GM23338 (cell line): Measurements from ENCODE around the gene SSNA1. TPM values are rescaled to one million over a fixed set of nuclear protein-coding genes. Genes with fewer than 3 reads are reported as not detected.

Experiments used
- ATAC-seq: fragments of 200-7000 bp; cut with Tn5 transposase; 3 replicates; pipeline ENCODE4 v1.9.1; 2020
- DNase-seq: peaks from one replicate; pipeline ENCODE4 v3.0.0-alpha.2; 2015; ENCODE audit warnings: low spot score
- H2AFZ ChIP-seq: fragments of 200-600 bp; sonication (generic); 2 replicates; pipeline ENCODE4 v1.8.0; 2016; ENCODE audit warnings: antibody characterized with exemption, mild to moderate bottlenecking, moderate library complexity
- H3F3A ChIP-seq: fragments of 200-600 bp; sonication (generic); replicated peaks from 2 replicates; pipeline ENCODE4 v1.8.0; 2017; ENCODE audit warnings: antibody characterized with exemption, mixed run types, low read depth
- H3K27ac ChIP-seq: fragments of 200-600 bp; sonication (generic); 2 replicates; pipeline ENCODE4 v1.6.1; 2016; ENCODE audit warnings: low read depth
- H3K27me3 ChIP-seq: fragments of 200-600 bp; sonication (generic); 2 replicates; pipeline ENCODE4 v1.8.0; 2016; ENCODE audit warnings: mild to moderate bottlenecking, mixed run types, moderate library complexity; ENCODE audit not compliant: insufficient read depth
- H3K36me3 ChIP-seq: fragments of 200-600 bp; sonication (generic); 2 replicates; pipeline ENCODE4 v1.8.0; 2016; ENCODE audit warnings: mild to moderate bottlenecking; ENCODE audit not compliant: insufficient read depth
- H3K4me1 ChIP-seq: fragments of 200-600 bp; sonication (generic); 2 replicates; pipeline ENCODE4 v1.8.0; 2016; ENCODE audit warnings: mild to moderate bottlenecking, moderate library complexity; ENCODE audit not compliant: insufficient read depth
- H3K4me2 ChIP-seq: fragments of 200-600 bp; sonication (generic); 2 replicates; pipeline ENCODE4 v1.7.1; 2017; ENCODE audit warnings: mixed run types
- H3K4me3 ChIP-seq: fragments of 200-600 bp; sonication (generic); 2 replicates; pipeline ENCODE4 v1.6.1; 2016; ENCODE audit warnings: mixed run types
- H3K79me2 ChIP-seq: fragments of 200-600 bp; sonication (generic); replicated peaks from 2 replicates; pipeline ENCODE4 v1.8.0; 2017; ENCODE audit warnings: mild to moderate bottlenecking; ENCODE audit not compliant: insufficient read depth
- H3K9me2 ChIP-seq: fragments of 200-600 bp; sonication (generic); 2 replicates; pipeline ENCODE4 v1.8.0; 2017; ENCODE audit not compliant: insufficient read depth
- H4K20me1 ChIP-seq: fragments of 200-600 bp; sonication (generic); replicated peaks from 2 replicates; pipeline ENCODE4 v1.8.0; 2017; ENCODE audit warnings: mild to moderate bottlenecking; ENCODE audit not compliant: insufficient read depth
- H3K27ac Mint-ChIP-seq: 2 replicates; pipeline ENCODE4 v1.8.0; 2020; ENCODE audit warnings: inconsistent platforms, mild to moderate bottlenecking, moderate library complexity, mixed read lengths
- H3K27me3 Mint-ChIP-seq: 3 replicates; pipeline ENCODE4 v1.8.0; 2022; ENCODE audit warnings: low read depth, mild to moderate bottlenecking, moderate library complexity, mixed read lengths, inconsistent platforms; ENCODE audit not compliant: insufficient read depth, poor library complexity
- H3K36me3 Mint-ChIP-seq: 3 replicates; pipeline ENCODE4 v1.8.0; 2021; ENCODE audit warnings: low read depth, mild to moderate bottlenecking, inconsistent platforms, moderate library complexity, mixed read lengths
- H3K4me1 Mint-ChIP-seq: 3 replicates; pipeline ENCODE4 v1.8.0; 2020; ENCODE audit warnings: mild to moderate bottlenecking, inconsistent platforms, mixed read lengths
- H3K4me3 Mint-ChIP-seq: 3 replicates; pipeline ENCODE4 v1.8.0; 2021; ENCODE audit warnings: moderate library complexity, mild to moderate bottlenecking, inconsistent platforms, mixed read lengths
- H3K9me3 Mint-ChIP-seq: 3 replicates; pipeline ENCODE4 v1.8.0; 2020; ENCODE audit warnings: moderate library complexity, mild to moderate bottlenecking, inconsistent platforms, mixed read lengths
- EZH2 ChIP-seq: fragments of 200-600 bp; sonication (generic); IDR thresholded peaks from one replicate; pipeline ENCODE4 v1.8.0; 2017; ENCODE audit warnings: antibody characterized with exemption, mild to moderate bottlenecking, low read depth; ENCODE audit not compliant: unreplicated experiment
- POLR2AphosphoS5 ChIP-seq: IDR thresholded peaks from 2 replicates; pipeline ENCODE4 v1.6.1; 2016; ENCODE audit warnings: antibody characterized with exemption, low read depth
- ZNF331 ChIP-seq: fragments of 250-450 bp; sonication (Bioruptor Pico); IDR thresholded peaks from 2 replicates; pipeline ENCODE4 v1.5.0; 2020; ENCODE audit warnings: low read depth, mild to moderate bottlenecking, moderate library complexity
- polyA plus RNA-seq: library from polyadenylated mRNA; unstranded; fragments of >200 nt; fragmentation: Nextera tagmentation; extraction: Ambion mirVana; gene quantifications from 2 replicates; pipeline ENCODE4 v1.2.1, GENCODE V29; 2016
- total RNA-seq: library from RNA; depleted of rRNA; stranded (reverse); fragments of >200 nt; shearing (Covaris generic); gene quantifications from 2 replicates; pipeline ENCODE4 v1.2.3, GENCODE V29; 2014
- TF ChIP-seq, protein P1 (sequence below): fragments of 250-450 bp; sonication (Bioruptor Pico); IDR thresholded peaks from 2 replicates; pipeline ENCODE4 v1.5.0; 2020; ENCODE audit warnings: mild to moderate bottlenecking, moderate library complexity
- TF ChIP-seq, protein P2 (sequence below): IDR thresholded peaks from one replicate; pipeline ENCODE4 v1.6.1; 2018; ENCODE audit warnings: antibody characterized with exemption; ENCODE audit not compliant: unreplicated experiment
- TF ChIP-seq, protein P3 (sequence below): IDR thresholded peaks from 2 replicates; pipeline ENCODE4 v1.6.1; 2016; ENCODE audit warnings: antibody characterized with exemption

SSNA1 gene
- total and polyA plus RNA-seq, 2 experiments from 2014 or later = 132 to 154 TPM

DNA sequence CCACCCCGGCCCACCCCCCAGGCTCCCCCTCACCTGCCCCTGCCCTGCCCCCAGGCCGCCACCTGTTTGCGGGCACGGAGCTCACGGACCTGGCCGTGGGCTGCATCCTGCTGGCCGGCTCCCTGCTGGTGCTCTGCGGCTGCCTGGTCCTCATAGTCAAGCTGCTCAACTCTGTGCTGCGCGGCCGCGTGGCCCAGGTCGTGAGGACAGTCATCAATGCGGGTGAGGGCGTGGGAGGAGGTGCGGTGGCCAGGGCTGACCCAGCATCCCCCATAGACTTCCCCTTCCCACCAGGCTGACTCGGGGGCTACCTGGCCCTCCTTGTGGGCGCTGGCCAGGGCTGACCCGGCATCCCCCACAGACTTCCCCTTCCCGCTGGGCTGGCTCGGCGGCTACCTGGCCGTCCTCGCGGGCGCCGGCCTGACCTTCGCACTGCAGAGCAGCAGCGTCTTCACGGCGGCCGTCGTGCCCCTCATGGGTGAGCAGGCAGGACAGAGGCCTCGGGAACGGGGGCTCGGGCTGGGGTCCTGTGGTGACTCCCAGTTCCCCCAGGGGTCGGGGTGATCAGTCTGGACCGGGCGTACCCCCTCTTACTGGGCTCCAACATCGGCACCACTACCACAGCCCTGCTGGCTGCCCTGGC is 45.7 kb downstream of the SSNA1 start (continued):
- TF ChIP-seq, protein P1, sequence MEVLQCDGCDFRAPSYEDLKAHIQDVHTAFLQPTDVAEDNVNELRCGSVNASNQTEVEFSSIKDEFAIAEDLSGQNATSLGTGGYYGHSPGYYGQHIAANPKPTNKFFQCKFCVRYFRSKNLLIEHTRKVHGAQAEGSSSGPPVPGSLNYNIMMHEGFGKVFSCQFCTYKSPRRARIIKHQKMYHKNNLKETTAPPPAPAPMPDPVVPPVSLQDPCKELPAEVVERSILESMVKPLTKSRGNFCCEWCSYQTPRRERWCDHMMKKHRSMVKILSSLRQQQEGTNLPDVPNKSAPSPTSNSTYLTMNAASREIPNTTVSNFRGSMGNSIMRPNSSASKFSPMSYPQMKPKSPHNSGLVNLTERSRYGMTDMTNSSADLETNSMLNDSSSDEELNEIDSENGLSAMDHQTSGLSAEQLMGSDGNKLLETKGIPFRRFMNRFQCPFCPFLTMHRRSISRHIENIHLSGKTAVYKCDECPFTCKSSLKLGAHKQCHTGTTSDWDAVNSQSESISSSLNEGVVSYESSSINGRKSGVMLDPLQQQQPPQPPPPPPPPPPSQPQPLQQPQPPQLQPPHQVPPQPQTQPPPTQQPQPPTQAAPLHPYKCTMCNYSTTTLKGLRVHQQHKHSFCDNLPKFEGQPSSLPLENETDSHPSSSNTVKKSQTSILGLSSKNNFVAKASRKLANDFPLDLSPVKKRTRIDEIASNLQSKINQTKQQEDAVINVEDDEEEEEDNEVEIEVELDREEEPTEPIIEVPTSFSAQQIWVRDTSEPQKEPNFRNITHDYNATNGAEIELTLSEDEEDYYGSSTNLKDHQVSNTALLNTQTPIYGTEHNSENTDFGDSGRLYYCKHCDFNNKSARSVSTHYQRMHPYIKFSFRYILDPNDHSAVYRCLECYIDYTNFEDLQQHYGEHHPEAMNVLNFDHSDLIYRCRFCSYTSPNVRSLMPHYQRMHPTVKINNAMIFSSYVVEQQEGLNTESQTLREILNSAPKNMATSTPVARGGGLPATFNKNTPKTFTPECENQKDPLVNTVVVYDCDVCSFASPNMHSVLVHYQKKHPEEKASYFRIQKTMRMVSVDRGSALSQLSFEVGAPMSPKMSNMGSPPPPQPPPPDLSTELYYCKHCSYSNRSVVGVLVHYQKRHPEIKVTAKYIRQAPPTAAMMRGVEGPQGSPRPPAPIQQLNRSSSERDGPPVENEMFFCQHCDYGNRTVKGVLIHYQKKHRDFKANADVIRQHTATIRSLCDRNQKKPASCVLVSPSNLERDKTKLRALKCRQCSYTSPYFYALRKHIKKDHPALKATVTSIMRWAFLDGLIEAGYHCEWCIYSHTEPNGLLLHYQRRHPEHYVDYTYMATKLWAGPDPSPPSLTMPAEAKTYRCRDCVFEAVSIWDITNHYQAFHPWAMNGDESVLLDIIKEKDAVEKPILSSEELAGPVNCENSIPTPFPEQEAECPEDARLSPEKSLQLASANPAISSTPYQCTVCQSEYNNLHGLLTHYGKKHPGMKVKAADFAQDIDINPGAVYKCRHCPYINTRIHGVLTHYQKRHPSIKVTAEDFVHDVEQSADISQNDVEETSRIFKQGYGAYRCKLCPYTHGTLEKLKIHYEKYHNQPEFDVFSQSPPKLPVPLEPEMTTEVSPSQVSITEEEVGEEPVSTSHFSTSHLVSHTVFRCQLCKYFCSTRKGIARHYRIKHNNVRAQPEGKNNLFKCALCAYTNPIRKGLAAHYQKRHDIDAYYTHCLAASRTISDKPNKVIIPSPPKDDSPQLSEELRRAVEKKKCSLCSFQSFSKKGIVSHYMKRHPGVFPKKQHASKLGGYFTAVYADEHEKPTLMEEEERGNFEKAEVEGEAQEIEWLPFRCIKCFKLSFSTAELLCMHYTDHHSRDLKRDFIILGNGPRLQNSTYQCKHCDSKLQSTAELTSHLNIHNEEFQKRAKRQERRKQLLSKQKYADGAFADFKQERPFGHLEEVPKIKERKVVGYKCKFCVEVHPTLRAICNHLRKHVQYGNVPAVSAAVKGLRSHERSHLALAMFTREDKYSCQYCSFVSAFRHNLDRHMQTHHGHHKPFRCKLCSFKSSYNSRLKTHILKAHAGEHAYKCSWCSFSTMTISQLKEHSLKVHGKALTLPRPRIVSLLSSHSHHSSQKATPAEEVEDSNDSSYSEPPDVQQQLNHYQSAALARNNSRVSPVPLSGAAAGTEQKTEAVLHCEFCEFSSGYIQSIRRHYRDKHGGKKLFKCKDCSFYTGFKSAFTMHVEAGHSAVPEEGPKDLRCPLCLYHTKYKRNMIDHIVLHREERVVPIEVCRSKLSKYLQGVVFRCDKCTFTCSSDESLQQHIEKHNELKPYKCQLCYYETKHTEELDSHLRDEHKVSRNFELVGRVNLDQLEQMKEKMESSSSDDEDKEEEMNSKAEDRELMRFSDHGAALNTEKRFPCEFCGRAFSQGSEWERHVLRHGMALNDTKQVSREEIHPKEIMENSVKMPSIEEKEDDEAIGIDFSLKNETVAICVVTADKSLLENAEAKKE = no peak

DNA sequence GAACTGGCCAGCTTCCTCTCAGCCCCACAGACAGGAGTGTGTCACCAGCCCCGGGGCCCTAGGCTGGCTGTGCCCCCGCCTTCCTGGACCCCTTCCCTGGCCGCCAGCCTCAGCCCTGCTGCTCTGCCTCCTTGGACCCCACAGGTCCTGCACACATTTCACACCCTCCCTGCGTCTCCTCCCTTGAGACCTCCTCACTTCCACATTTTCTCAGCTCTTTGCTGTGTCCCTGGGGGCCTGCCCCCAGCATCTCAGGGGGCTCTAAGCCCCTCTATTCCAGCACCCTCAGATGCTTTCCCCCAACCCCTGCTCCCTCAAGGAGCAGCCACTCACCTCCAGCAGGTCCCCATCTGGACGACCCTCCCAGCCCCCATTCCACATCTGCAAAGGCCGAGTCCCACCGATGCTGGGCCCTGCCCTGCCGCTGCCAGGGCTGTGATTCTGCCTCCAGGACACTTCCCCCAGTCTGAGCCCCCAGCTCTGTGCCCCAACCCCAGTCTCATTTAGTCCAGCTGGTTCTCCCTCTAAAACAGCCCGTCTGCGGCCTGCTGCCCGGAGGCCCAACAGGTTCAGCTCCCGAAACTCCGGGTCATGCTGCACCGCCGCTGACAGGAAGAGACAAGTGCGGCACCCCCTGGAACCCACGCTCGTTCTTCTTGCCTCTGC is 46.4 kb downstream of the SSNA1 start:
- Mint-ChIP-seq H3K27me3 (peaks cover 10% of the 10 kb centered on the region), H3K27ac (no peak overlapping the region), H3K4me1 (peaks cover 18% of the 10 kb centered on the region), H3K9me3 (no peaks in the 10 kb centered on the region), H3K36me3 (peaks cover 3% of the 10 kb centered on the region; the same call in 1 of the 3 replicates), H3K4me3 (no peak overlapping the region)
- peaks cover 12% of the 10 kb centered on the region for H3K79me2 ChIP-seq
- no peaks in the 10 kb centered on the region for H3K36me3 ChIP-seq
- no peaks in the 10 kb centered on the region for H3K9me2 ChIP-seq
- ATAC-seq (no peak), DNase-seq (no peak)
- no peak overlapping the region for H3K27ac ChIP-seq
- H2AFZ ChIP-seq = no peak overlapping the region
- H3F3A ChIP-seq = 0 out of 2 replicates have a peak, but pooled peaks cover under 1% of the 10 kb centered on the region
- H3K4me1 ChIP-seq = peaks cover 13% of the 10 kb centered on the region; the same call in 1 of the 2 replicates
- H4K20me1 ChIP-seq = no peaks in the 10 kb centered on the region; the same call in 1 of the 2 replicates
- H3K4me2 ChIP-seq = no peak overlapping the region
- no peaks in the 10 kb centered on the region for H3K27me3 ChIP-seq
- H3K4me3 ChIP-seq = no peak overlapping the region
- TF ChIP-seq ZNF331 (CRISPR knock-in tag) (no peak), EZH2 (no peak), POLR2AphosphoS5 (no peak)
- TF ChIP-seq, protein P2, sequence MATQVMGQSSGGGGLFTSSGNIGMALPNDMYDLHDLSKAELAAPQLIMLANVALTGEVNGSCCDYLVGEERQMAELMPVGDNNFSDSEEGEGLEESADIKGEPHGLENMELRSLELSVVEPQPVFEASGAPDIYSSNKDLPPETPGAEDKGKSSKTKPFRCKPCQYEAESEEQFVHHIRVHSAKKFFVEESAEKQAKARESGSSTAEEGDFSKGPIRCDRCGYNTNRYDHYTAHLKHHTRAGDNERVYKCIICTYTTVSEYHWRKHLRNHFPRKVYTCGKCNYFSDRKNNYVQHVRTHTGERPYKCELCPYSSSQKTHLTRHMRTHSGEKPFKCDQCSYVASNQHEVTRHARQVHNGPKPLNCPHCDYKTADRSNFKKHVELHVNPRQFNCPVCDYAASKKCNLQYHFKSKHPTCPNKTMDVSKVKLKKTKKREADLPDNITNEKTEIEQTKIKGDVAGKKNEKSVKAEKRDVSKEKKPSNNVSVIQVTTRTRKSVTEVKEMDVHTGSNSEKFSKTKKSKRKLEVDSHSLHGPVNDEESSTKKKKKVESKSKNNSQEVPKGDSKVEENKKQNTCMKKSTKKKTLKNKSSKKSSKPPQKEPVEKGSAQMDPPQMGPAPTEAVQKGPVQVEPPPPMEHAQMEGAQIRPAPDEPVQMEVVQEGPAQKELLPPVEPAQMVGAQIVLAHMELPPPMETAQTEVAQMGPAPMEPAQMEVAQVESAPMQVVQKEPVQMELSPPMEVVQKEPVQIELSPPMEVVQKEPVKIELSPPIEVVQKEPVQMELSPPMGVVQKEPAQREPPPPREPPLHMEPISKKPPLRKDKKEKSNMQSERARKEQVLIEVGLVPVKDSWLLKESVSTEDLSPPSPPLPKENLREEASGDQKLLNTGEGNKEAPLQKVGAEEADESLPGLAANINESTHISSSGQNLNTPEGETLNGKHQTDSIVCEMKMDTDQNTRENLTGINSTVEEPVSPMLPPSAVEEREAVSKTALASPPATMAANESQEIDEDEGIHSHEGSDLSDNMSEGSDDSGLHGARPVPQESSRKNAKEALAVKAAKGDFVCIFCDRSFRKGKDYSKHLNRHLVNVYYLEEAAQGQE = no peak
- TF ChIP-seq, protein P3, sequence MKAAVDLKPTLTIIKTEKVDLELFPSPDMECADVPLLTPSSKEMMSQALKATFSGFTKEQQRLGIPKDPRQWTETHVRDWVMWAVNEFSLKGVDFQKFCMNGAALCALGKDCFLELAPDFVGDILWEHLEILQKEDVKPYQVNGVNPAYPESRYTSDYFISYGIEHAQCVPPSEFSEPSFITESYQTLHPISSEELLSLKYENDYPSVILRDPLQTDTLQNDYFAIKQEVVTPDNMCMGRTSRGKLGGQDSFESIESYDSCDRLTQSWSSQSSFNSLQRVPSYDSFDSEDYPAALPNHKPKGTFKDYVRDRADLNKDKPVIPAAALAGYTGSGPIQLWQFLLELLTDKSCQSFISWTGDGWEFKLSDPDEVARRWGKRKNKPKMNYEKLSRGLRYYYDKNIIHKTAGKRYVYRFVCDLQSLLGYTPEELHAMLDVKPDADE = no peak
